Activated CD4-positive, alpha-beta T cell treated with anti-CD3 and anti-CD28 coated beads, Interleukin-2, amount 10 ng/mL, durations not matched to agents 7 days and 5 days (primary cell): ENCODE data around the gene EXD2. TPM values are rescaled to one million over a fixed set of nuclear protein-coding genes. Genes with fewer than 3 reads are reported as not detected.

Experiments used
- CTCF ChIA-PET: fragments of 350-600 bp; sonication (Branson Sonifier 250); formaldehyde crosslinking; loops from one replicate; lab custom pipeline; 2021; ENCODE audit warnings: antibody characterized with exemption; lab: Charles Lee
- POLR2A ChIA-PET: fragments of 350-600 bp; sonication (Branson Sonifier 250); formaldehyde crosslinking; loops from one replicate; lab custom pipeline; 2021; ENCODE audit warnings: antibody characterized with exemption; lab: Charles Lee
- DNase-seq: peaks from one replicate; pipeline ENCODE4 v3.0.0-alpha.2; 2020
- H3K27ac Mint-ChIP-seq: one replicate; pipeline ENCODE4 v1.8.0; 2021; ENCODE audit warnings: mild to moderate bottlenecking, moderate library complexity, mixed read lengths
- H3K27me3 Mint-ChIP-seq: one replicate; pipeline ENCODE4 v1.8.0; 2021; ENCODE audit warnings: mixed read lengths
- H3K36me3 Mint-ChIP-seq: one replicate; pipeline ENCODE4 v1.8.0; 2021; ENCODE audit warnings: low read depth, mixed read lengths
- H3K4me1 Mint-ChIP-seq: one replicate; pipeline ENCODE4 v1.8.0; 2021; ENCODE audit warnings: mixed read lengths
- H3K4me3 Mint-ChIP-seq: one replicate; pipeline ENCODE4 v1.8.0; 2021; ENCODE audit warnings: mild to moderate bottlenecking, moderate library complexity, mixed read lengths
- H3K9me3 Mint-ChIP-seq: one replicate; pipeline ENCODE4 v1.8.0; 2021; ENCODE audit warnings: mixed read lengths
- total RNA-seq, 2 experiments: library from RNA; stranded (reverse); gene quantifications; one replicate each; pipeline ENCODE4 v1.2.3, GENCODE V29; 2021

The EXD2 gene
- total RNA-seq = 1 to 10 TPM; 5.2 to 5.8 TPM

- H3K9me3 Mint-ChIP-seq = no peaks in the 10 kb centered on the region
- peaks cover 2% of the 10 kb centered on the region for H3K36me3 Mint-ChIP-seq
- peaks cover 31% of the 10 kb centered on the region for H3K4me1 Mint-ChIP-seq
- DNase-seq = peak; percentile 66
- peak within 1 kb of the TSS; percentile 89 for H3K27ac Mint-ChIP-seq
- ChIA-PET CTCF (interaction anchor here (1.5 to 3.2 kb wide), 2 partner anchors 40 to 62 kb away, joined by 6 to 10 read pairs; no protein-coding TSS in a partner anchor), POLR2A (no interaction called here)
- peak within 1 kb of the TSS; percentile 84 for H3K4me3 Mint-ChIP-seq
- H3K27me3 Mint-ChIP-seq = no peaks in the 10 kb centered on the region
Measured at GRCh38 chr14:69191340-69192111, at the start of gene EXD2. Gene EXD2 (plus strand): TSS chr14:69191498. CDS start chr14:69209471, 17,973 bp downstream.

- Mint-ChIP-seq H3K27ac (no peak overlapping the region), H3K9me3 (no peaks in the 10 kb centered on the region), H3K27me3 (no peaks in the 10 kb centered on the region), H3K4me1 (peaks cover 17% of the 10 kb centered on the region), H3K36me3 (peaks cover 12% of the 10 kb centered on the region), H3K4me3 (no peak overlapping the region)
- DNase-seq = no peak
- CTCF ChIA-PET = interaction anchor here (0.6 to 4.5 kb wide), 4 partner anchors 9 to 119 kb away, joined by 3 to 16 read pairs (median 6); no protein-coding TSS in a partner anchor
- POLR2A ChIA-PET = no interaction called here
Measured at GRCh38 chr14:69141550-69141949, 49.7 kb upstream of the EXD2 start.

GRCh38 chr14:69142101-69142500 is 49.2 kb upstream of the EXD2 start:
- Mint-ChIP-seq H3K36me3 (peaks cover 14% of the 10 kb centered on the region), H3K4me3 (no peak overlapping the region), H3K27ac (no peak overlapping the region), H3K9me3 (no peaks in the 10 kb centered on the region), H3K4me1 (peaks cover 18% of the 10 kb centered on the region), H3K27me3 (no peaks in the 10 kb centered on the region)
- DNase-seq = no peak
- ChIA-PET POLR2A (no interaction called here), CTCF (interaction anchor here (0.6 to 2.7 kb wide), 4 partner anchors 9 to 120 kb away, joined by 3 to 9 read pairs (median 6); partner anchors contain the start of gene DCAF5)

- POLR2A ChIA-PET = no interaction called here
- H3K4me1 Mint-ChIP-seq = peaks cover 51% of the 10 kb centered on the region
- no peak for DNase-seq
- H3K27me3 Mint-ChIP-seq = peaks cover 7% of the 10 kb centered on the region
- H3K27ac Mint-ChIP-seq = no peak overlapping the region
- CTCF ChIA-PET = interaction anchor here (1.1 to 3.3 kb wide), 2 partner anchors 10 to 54 kb away, joined by 3 to 16 read pairs; no protein-coding TSS in a partner anchor
- peaks cover 30% of the 10 kb centered on the region for H3K36me3 Mint-ChIP-seq
- H3K4me3 Mint-ChIP-seq = peak overlapping the region; percentile 83
- H3K9me3 Mint-ChIP-seq = no peaks in the 10 kb centered on the region
Measured at GRCh38 chr14:69149461-69150244, 41.6 kb upstream of the EXD2 start.

- H3K27ac Mint-ChIP-seq = peak overlapping the region; percentile 95
- H3K36me3 Mint-ChIP-seq = peaks cover 27% of the 10 kb centered on the region
- peaks cover 21% of the 10 kb centered on the region for H3K27me3 Mint-ChIP-seq
- CTCF ChIA-PET = interaction anchor here (0.7 to 3.3 kb wide), 9 partner anchors 9 to 161 kb away, joined by 3 to 16 read pairs (median 6); partner anchors contain the start of gene EXD2
- POLR2A ChIA-PET = no interaction called here
- peaks cover 43% of the 10 kb centered on the region for H3K4me1 Mint-ChIP-seq
- peak overlapping the region; percentile 83 for H3K4me3 Mint-ChIP-seq
- peak; percentile 73 for DNase-seq
- no peaks in the 10 kb centered on the region for H3K9me3 Mint-ChIP-seq
Measured at GRCh38 chr14:69151458-69152180, 39.7 kb upstream of the EXD2 start.

- no peaks in the 10 kb centered on the region for H3K9me3 Mint-ChIP-seq
- POLR2A ChIA-PET = interaction anchor here (0.9 kb wide), 1 partner anchor 23 kb away, joined by 3 read pairs; no protein-coding TSS in a partner anchor
- H3K27me3 Mint-ChIP-seq = peaks cover 23% of the 10 kb centered on the region
- H3K27ac Mint-ChIP-seq = peak overlapping the region; percentile 95
- CTCF ChIA-PET = interaction anchor here (1.0 to 3.3 kb wide), 8 partner anchors 9 to 63 kb away, joined by 3 to 16 read pairs (median 8); partner anchors contain the start of gene EXD2
- peak overlapping the region; percentile 83 for H3K4me3 Mint-ChIP-seq
- H3K36me3 Mint-ChIP-seq = peaks cover 24% of the 10 kb centered on the region
- DNase-seq = peak; percentile 62
- H3K4me1 Mint-ChIP-seq = peaks cover 40% of the 10 kb centered on the region
Measured at GRCh38 chr14:69152181-69152901, 39.0 kb upstream of the EXD2 start.

- CTCF ChIA-PET = interaction anchor here (1.4 to 3.3 kb wide), 5 partner anchors 10 to 63 kb away, joined by 3 to 16 read pairs (median 9); no protein-coding TSS in a partner anchor
- Mint-ChIP-seq H3K27me3 (peaks cover 25% of the 10 kb centered on the region), H3K4me3 (peak within 1 kb of the TSS; percentile 83), H3K9me3 (no peaks in the 10 kb centered on the region), H3K4me1 (peaks cover 35% of the 10 kb centered on the region), H3K27ac (peak within 1 kb of the TSS; percentile 95), H3K36me3 (peaks cover 19% of the 10 kb centered on the region)
- peak; percentile 95 for DNase-seq
- POLR2A ChIA-PET = interaction anchor here (0.9 kb wide), 1 partner anchor 23 kb away, joined by 3 read pairs; no protein-coding TSS in a partner anchor
Measured at GRCh38 chr14:69152902-69153151, 38.5 kb upstream of the EXD2 start, which contains the start of gene DCAF5. Gene DCAF5 (minus strand): TSS chr14:69153119. CDS start chr14:69152978, 141 bp downstream.

- H3K9me3 Mint-ChIP-seq = no peaks in the 10 kb centered on the region
- peaks cover 17% of the 10 kb centered on the region for H3K36me3 Mint-ChIP-seq
- ChIA-PET POLR2A (interaction anchor here (0.9 kb wide), 1 partner anchor 24 kb away, joined by 3 read pairs; no protein-coding TSS in a partner anchor), CTCF (interaction anchor here (0.6 to 2.8 kb wide), 6 partner anchors 10 to 244 kb away, joined by 3 to 9 read pairs (median 4); partner anchors contain the start of gene ERH)
- H3K4me1 Mint-ChIP-seq = peaks cover 33% of the 10 kb centered on the region
- peaks cover 27% of the 10 kb centered on the region for H3K27me3 Mint-ChIP-seq
- peak overlapping the region; percentile 83 for H3K4me3 Mint-ChIP-seq
- H3K27ac Mint-ChIP-seq = peak overlapping the region; percentile 84
- DNase-seq = no peak
Measured at GRCh38 chr14:69153152-69153872, 38.0 kb upstream of the EXD2 start.

GRCh38 chr14:69153873-69154270 is 37.4 kb upstream of the EXD2 start:
- DNase-seq = no peak
- H3K36me3 Mint-ChIP-seq = peaks cover 12% of the 10 kb centered on the region

GRCh38 chr14:69154779-69155178 is 36.5 kb upstream of the EXD2 start:
- ChIA-PET CTCF (interaction anchor here (1.4 kb wide), 1 partner anchor 26 kb away, joined by 4 read pairs; no protein-coding TSS in a partner anchor), POLR2A (no interaction called here)
- no peak for DNase-seq
- H3K4me1 Mint-ChIP-seq = peaks cover 21% of the 10 kb centered on the region
- peaks cover 30% of the 10 kb centered on the region for H3K27me3 Mint-ChIP-seq
- no peak overlapping the region for H3K4me3 Mint-ChIP-seq
- no peak overlapping the region for H3K27ac Mint-ChIP-seq
- H3K9me3 Mint-ChIP-seq = no peaks in the 10 kb centered on the region
- peaks cover 5% of the 10 kb centered on the region for H3K36me3 Mint-ChIP-seq

More at GRCh38 chr14:69153873-69154270, 37.4 kb upstream of the EXD2 start:
- H3K4me1 Mint-ChIP-seq = peaks cover 29% of the 10 kb centered on the region
- H3K27ac Mint-ChIP-seq = peak overlapping the region; percentile 84
- no peaks in the 10 kb centered on the region for H3K9me3 Mint-ChIP-seq
- H3K27me3 Mint-ChIP-seq = peaks cover 30% of the 10 kb centered on the region
- H3K4me3 Mint-ChIP-seq = peak overlapping the region; percentile 83
- ChIA-PET CTCF (interaction anchor here (0.5 to 1.4 kb wide), 4 partner anchors 25 to 244 kb away, joined by 3 to 4 read pairs (median 3); partner anchors contain the start of gene ERH), POLR2A (no interaction called here)

- POLR2A ChIA-PET = no interaction called here
- DNase-seq = no peak
- Mint-ChIP-seq H3K9me3 (no peaks in the 10 kb centered on the region), H3K36me3 (peaks cover 3% of the 10 kb centered on the region), H3K27me3 (peaks cover 39% of the 10 kb centered on the region), H3K4me1 (peaks cover 7% of the 10 kb centered on the region), H3K4me3 (no peak overlapping the region), H3K27ac (no peak overlapping the region)
- CTCF ChIA-PET = no interaction called here
Measured at GRCh38 chr14:69156224-69156623, 35.1 kb upstream of the EXD2 start.
